SW480 (cell line): ENCODE results near the gene ALLC.
A peak's percentile ranks its signal among the peaks of the same experiment; 100 is the strongest.

ENCODE experiments used
- DNase-seq: peaks from one replicate; pipeline ENCODE4 v3.0.0-alpha.2; 2016; ENCODE audit warnings: low spot score

Gene ALLC

DNA sequence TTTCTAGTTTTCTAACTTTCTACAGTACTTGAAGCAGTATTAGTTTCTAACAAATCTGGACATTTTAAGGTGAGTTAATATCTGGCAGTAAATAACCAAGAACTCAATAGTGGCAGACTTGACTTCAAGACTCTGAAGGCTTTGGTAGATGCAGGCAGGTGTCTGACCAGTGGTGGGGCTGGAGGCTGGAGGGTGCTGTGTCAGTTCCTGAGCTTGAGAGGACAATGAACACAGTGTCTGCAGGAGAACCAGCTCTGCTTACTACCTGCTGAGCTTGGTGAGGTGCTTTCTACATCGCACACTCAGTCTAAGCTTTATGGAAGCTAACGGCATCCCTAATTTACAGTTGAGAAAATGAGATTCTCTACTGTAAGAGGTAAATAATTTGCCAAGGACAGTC is 21.2 kb downstream of the ALLC start:
- no peak for DNase-seq

DNA sequence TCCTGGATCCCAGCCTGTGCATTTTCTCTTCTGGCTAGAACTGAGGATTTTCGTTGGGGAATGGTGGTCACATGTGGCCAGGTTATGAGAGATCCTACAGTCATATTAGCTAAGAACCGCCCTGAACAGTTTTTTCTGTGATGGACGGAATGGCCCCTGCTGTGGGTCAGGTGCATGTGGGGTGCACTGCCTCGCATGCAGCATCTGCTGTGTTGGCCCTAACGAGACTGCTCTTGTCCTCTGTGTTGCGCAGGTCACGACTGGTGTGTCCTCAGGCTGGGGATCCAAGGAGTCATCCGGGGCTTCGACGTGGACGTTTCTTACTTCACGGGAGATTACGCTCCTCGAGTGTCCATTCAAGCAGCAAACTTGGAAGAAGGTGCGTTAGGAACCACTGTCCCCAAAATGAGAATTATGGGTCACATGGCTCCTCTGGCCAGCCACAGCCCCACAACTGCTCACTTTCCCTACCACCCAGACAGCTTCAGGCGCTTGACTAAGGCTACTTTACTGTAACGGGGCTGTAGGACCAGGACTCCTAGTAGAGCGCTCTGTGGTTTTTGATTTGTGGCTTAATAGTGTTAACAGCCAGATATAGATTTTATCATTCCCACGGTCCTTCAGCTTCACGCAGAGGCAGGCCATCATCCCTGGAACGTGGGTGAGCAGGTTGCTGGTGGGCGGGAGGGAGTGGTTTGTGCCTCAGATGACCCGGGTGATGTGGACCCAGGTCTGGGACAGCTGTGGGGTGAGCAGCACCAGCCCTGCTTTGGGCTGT is 21.8 kb downstream of the ALLC start:
- no peak for DNase-seq

DNA sequence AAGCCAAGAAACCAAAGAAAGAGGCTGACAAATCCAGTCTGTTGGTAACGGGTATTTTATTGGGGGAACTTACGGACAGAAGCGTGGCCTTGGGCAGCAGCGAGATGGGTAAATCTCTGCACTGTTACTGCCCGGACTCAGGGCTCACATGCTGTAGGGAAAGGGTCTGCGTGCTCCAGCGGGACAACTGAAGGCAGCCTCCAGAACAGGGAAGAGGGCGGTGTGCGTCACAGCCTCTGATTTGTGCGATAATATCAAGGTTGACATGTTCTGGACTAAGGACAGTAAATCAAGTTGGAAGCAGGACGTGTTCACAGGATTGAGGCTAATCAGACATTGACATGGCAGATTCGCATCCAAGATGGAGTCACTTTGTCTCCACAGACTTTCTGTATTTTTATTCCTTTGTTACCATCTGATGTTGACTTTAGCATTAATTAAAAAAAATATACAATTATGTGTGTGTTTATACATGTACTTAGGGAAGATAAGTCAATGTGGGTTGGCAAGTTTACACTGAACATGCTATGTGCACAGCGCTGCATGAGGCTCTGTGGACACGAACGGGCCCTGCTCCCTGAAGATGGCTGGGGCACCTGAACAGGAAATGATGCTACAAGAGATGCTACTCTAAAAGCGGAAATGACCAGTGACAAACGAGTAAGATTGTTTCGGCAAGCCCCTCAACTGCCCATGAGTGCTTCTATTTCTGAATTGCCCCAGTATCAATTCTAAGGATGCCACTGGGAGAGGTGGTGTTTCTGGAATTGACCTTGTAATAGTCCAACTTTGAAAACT is 22.7 kb downstream of the ALLC start:
- no peak for DNase-seq

DNA sequence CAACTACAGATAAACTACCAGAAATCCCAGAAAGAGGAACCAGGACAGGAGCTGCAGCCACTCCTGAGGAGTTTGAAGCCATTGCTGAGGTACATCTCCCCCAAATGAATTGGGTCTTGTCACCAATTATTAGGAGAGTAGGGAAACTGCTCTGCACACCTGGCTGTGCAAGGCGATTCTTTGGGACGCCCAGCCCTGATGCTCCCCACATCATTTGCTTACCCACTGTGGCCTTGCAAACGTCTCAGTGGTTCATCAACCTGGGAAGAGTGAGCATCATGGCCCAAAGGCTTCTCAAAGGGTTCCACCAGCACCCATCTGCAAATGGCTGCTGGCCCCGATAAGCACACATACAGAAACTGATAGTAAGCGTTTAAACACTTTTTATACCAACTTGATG is 23.6 kb downstream of the ALLC start:
- no peak for DNase-seq

DNA sequence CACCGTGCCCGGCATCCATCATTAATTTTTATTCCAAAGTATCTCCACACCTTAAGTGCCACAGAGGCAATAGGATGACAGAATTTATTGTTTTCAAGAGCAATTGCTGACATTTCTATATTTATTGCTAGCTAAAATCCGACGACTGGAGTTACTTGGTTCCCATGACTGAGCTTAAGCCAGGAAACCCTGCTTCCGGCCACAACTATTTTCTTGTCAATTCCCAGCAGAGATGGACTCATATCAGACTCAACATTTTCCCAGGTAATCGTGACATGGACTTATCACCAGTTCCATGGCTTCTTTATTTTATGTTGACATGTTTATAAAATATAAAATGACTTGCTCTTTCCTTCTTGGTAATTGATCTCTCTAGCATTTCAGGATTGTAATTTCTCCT is 24.8 kb downstream of the ALLC start:
- no peak for DNase-seq

DNA sequence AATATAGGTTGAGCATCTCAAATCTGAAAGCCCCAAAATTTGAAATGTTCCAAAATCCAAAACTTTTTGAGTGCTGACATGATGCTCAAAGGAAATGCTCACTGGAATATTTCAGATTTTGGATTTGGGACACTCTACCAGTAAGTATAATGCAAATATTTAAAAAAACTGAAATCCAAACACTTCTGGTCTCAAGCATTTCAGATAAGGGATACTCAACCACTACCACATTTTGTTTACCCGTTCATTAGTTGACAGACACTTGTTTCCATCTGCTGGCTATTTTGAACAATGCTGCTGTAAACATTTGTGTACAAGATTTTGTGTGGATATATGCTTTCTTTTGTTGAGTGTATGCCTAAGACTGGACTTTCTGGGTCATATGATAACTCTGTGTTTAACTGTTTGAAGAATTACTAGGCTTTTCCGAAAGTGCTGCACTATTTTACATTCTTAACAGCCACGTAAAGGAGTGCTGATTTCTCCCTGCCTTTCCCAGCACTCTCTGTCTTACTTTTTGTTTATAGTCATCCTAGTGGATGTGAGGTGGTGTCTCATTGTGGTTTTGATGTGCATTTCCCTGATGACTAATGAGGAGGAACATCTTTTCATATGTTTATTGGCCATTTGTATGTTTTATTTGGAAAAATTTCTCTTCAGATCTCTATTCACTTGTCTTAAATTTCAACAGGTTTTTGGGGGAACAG is 25.9 kb downstream of the ALLC start:
- peak; percentile 29 for DNase-seq

DNA sequence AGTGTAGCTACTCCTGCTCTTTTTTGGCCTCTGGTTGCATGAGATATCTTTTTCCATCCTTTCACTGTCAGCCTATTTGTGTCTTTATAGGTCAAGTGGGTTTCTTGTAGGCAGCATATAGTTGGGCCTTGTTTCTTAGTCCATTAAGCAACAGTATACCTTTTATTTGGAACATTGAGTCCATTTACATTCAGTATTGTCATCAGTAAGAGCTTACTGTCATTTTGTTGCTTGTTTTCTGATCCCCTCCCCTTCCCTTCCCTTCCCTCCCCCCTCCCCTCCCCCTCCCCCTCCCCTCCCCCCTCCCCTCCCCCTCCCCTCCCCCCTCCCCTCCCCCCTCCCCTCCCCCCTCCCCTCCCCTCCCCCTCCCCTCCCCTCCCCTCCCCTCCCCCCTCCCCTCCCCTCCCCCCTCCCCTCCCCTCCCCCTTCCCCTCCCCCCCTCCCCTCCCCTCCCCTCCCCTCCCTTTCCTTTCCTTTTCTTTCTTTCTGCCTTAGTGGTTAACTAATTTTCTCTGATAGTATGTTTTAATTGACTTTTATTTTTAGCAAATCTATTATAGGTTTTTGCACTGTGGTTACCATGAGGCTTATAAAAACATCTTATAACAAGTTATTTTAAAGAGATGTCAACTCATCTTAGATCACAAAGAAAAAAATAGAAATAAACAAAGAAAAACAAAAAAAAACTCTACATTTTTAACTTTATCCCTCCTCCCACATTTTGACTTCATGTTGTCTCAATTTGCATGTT is 32.2 kb downstream of the ALLC start:
- no peak for DNase-seq

DNA sequence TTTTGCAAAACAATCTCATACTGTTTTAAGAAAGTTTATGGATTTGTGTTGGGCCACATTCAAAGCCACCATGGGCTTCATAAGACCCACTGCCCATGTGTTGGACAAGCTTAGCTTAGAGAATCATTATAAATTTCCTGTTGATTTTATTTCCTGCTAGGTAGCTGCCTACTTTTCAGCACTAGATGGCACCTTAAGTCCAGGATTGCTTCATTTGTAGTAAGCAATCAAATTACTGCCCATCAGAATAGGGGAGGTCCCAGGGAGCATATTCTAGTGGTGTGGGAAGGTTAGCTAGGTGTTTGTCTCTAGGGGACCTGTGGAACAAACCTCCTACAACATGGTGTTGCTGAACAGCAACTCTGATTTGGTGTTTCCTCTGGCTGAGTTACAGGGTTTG is 34.4 kb downstream of the ALLC start:
- DNase-seq, result peak; percentile 71

DNA sequence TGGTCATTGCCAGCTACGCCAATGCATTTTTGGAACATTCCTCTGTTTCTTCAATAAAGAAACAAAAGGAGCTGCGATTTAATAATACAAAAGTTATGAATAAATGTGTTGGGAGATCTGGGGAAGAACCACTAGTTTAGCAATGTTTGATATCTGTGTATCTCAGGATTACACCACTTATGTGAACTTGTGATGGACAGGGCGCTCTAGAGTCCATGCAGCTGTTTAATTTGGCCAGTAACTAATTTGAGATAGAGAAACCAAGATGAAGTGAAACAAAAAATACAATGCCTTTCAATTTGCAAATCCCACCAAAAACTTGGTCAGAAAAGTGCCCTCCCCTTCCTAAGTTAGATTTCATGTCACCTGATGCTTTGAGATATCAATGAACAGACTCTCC is 38.5 kb downstream of the ALLC start:
- DNase-seq, result no peak

DNA sequence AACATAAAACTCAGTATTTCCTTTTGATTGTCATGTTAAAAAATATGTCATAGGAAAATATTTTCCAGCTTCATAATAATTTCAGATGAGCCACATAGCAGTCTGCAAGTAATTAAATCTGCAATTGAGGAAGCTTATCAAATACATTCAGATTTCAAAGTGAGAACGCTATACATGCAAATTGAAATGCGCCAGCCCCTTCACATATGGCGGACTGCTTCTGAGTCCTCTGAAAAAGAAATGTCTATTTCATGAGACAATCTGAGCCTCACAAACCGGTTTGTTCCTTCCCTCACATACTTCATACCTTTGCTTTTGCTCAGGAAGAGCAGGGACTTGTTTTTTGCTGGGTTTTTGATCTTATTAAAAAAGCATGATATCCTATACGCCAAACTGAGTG is 43.1 kb downstream of the ALLC start:
- DNase-seq, result no peak

DNA sequence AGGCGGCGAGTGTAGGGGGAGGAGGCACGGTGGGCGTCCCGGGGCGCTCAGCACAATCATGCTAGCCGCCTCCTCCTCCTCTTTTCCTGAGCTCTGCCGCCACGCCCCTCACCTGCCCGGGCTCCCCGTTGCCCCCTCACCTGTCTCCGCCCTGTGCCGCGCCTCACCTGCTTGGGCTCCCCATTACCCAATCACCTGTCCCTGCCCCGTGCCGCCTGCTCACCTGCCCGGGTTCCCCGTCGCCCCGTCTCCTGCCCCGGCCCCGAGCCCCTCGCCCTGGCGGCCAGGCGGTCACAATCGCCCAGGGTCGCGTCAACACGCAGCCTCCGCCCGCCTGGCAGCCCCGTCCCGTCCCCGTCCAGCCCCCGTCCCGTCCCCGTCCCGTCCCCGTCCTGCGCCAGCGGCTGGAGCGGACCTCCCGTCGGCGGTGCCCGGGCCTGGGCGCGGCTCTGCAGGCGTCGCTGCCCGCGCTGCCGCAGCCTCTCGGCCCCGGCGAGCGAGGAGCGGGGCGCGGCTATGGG is 45.3 kb downstream of the ALLC start, which contains the start of gene DCDC2C:
Gene DCDC2C, plus strand, starts transcription at position 340 of the 521 bp plus-strand sequence. Its CDS starts 177 bp downstream, at position 517.
- no peak for DNase-seq

DNA sequence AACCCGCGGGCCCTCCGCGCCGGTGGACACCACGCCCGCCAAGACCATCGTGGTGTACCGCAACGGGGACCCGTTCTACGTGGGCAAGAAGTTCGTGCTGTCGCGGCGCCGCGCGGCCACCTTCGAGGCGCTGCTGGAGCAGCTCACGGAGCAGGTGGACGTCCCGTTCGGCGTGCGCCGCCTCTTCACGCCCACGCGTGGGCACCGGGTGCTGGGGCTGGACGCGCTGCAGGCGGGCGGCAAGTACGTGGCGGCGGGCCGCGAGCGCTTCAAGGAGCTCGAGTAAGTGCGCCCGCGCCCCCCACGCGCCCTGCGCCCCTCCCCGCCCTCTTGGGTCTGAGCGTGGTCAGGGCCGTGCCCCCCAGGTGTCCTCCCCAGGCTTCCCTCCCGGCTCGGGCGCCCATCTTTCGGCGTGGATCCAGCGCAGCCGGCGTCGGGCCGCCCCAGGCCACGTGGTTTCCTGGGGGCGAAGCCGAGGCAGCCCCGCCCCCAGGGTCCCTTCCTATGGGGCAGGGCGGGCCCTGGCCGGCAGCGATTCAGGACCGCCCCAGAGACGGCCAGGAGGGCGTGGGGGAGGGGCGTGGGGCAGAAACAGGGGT is 45.9 kb downstream of the ALLC start:
- DNase-seq, result no peak

DNA sequence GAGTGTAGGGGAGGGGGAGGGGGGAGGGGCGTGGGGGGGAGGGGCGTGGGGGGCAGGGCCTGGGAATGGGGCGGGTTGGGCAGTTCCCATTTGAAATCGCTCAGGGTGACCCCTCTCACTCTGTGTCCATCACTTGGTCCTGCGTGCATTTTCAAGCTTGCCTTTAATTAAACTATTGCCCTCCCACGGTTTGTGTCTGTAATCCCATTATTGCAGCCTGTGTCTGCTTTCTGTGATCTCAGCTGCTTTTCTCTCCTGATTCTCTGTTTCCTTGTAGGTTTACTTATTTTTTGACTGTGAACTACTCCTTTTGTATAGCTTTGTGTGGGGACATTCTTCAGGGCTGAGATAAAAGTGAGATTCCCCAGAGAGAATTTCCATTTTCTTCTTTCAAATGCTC is 46.7 kb downstream of the ALLC start:
- no peak for DNase-seq

DNA sequence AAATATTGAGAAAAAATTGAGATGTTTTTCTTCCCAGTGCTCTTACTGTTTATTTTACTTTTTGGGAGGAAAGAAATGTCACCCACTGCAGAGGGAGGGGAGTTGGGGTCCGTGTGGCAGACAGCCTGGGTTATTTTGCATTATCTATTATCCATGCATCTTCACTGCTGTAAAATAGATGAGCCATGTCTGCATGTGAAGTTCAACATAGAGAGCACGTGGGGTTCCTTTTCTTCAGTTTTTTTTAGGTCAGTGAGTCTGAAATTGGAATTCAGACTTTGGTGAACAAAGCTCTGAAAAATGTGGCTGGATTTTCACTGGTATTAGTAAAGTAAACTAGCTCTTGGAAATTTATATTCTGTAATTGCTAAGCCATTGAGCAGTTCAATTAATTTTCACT is 47.8 kb downstream of the ALLC start:
- DNase-seq, result no peak

DNA sequence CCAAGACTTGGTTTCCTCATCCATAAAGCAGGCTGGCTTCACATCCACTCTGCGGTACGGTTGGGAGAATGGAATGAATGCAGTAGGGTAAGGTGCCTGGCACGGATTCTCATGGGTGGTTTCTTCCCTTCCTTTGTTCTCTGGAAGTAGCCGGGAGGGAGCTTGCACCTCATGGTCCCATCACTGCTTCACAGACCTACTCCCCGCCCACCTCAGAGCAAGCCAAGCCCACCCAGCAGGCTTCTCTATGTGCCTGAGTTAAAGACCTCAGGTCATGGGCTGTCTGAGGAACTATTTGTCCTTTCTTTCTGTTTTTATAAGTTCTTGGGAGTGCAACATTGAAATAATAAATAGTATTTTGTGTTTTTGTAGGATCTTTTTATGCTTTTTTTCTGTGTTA is 48.9 kb downstream of the ALLC start:
- no peak for DNase-seq

DNA sequence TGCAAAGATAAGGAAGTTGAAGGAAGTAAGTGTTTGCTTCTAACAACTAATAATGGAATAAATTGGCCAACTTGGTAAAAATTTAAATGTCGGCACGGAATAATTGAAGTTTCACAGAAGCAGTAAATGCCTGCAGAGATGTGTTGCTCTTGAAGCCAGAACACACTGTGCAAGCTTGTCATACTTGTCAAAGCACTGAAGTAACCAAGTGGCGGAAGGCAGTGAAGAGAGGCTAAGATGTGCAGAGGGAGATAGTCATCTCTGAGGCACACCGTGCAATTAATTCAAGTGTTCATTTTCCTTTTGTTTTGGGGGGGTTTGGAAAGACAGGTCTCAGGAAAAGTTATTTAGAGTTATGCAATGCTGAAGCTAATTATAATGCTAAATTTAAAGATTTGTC is 50.6 kb downstream of the ALLC start:
- DNase-seq, result no peak

DNA sequence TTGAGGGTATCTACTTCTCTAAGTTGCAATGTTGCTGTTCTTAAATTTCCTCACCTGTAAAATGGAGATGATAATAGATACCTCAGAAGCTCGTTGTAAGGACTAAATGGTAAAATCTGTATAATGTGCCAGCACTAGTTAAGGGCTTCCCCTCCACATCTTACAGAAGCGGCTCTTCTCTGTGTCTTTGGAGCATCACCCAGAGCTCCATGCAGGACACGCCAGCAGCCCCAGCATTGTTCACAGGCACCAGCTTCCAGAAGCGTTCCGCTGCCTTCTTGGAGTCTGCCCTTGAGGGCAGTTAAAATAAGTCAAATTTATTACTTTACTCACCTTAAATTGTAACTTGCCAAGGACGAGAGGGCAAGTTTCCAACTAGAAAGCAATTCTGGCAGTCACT is 51.2 kb downstream of the ALLC start:
- no peak for DNase-seq

DNA sequence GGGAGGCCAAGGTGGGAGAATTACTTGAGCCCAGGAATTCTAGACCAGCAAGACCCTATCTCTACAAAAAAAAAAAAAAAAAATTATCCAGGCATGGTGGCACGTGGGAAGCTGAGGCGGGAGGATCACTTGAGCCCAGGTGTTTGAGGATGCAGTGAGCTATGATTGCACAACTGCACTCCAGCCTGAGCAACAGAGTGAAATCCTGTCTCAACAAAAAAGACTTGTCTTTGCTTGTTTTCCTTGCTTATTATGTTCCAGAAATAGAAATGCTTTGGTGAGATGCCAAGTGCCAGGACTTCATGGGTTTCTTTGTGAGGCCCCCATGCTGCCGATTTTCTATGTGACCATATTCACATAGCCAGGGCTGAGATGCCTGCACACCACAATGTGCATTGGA is 54.4 kb downstream of the ALLC start:
- DNase-seq, result no peak

DNA sequence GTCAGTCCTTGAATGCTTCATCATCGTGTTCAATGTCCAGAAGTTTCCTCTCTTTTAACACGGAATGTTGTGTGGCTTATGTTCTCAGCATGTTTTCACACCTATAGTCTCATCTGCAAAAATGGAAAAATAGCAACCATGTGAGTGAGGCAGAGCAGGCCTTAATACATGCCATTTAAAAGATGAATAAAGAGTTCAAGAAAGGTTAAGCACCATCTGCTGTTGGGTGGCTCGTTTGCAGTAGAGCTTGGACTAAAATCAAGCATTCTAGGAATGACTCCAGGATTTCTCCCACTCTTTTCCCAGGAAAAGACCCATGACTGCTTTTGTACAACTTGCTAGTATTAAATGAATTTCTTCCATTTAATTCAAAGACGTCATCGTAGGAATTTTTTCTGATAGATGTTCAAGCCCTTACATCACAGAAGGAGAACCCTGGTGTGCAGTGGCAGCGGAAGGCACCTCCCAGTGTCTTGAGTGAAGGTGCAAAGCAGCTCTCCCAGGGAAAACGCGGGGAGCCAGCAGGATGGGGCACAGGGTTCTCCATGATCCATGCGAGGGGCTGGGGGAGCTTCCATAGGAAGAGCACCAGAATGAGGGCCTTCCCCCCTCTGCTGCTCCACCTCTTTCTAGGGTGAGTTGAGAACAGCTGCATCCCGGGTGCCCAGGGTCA is 55.0 kb downstream of the ALLC start:
- DNase-seq, result no peak

DNA sequence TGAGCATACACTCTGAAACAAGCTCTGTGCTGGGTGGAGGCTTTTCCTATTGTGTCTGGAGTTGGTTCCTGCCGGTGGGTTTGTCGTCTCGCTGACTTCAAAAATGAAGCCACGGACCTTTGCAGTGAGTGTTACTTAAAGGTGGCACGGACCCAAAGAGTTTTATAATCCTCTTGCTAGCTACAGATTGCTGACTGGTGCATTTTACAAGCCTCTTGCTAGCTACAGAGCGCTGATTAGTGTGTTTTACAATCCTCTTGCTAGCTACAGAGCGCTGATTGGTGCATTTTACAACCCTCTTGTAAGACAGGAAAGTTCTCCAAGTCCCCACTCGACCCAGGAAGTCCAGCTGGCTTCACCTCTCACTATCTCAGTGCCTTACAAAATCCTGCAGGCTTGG is 60.7 kb downstream of the ALLC start:
- DNase-seq, result no peak

DNA sequence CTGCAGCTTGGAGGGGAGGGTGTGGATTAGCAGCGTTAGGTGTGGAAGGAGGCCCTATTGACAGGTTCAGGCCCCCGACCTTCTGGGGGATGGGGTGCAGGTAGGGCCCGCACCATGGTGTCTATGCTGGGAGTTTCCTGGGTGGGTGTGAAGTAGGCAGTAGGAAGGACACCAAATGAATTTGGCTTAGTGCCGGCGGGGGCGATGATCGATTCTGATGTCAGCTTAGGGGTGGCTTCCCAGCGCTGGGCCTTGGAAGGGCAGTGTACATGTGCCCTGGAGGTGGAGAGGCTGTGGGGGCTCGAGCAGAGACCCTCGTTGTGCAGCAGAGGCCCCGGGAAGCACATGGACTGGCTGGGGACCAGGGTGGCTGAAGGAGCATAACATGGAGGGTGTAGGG is 67.0 kb downstream of the ALLC start:
- DNase-seq, result no peak
